ENCODE results near the gene EPB41L3. TPM values are rescaled to one million over a fixed set of nuclear protein-coding genes. Genes with fewer than 3 reads are reported as not detected.

The EPB41L3 gene
- total RNA-seq, 2 experiments from 2014 or later, result 0.31 TPM; not detected in 1

GRCh38 chr18:5532066-5532465, 11.7 kb downstream of the EPB41L3 start:
- POLR2A ChIA-PET, result no interaction called here
- Mint-ChIP-seq H3K9me3 (no peaks in the 10 kb centered on the region), H3K27ac (no peak overlapping the region), H3K27me3 (peaks cover 7% of the 10 kb centered on the region), H3K36me3 (ENCODE audit: low read depth) (no peaks in the 10 kb centered on the region), H3K4me3 (no peak overlapping the region), H3K4me1 (ENCODE audit: low read depth) (no peaks in the 10 kb centered on the region)
- DNase-seq (no peak), ATAC-seq (no peak)
- intact Hi-C loops (cut with micrococcal nuclease), result no loop called here
- CTCF ChIA-PET, result no interaction called here
- TF ChIP-seq CTCF (IDR thresholded peaks at IDR 0.05), result no peak

GRCh38 chr18:5530629-5531178, 13.1 kb downstream of the EPB41L3 start:
- Mint-ChIP-seq H3K4me3 (no peak overlapping the region), H3K27me3 (peaks cover 7% of the 10 kb centered on the region), H3K36me3 (ENCODE audit: low read depth) (no peaks in the 10 kb centered on the region), H3K4me1 (ENCODE audit: low read depth) (no peaks in the 10 kb centered on the region), H3K27ac (no peak overlapping the region), H3K9me3 (no peaks in the 10 kb centered on the region)
- no peak for DNase-seq
- ChIA-PET POLR2A (interaction anchor here (0.6 kb wide), 1 partner anchor 195 kb away, joined by 3 read pairs; no protein-coding TSS in a partner anchor), CTCF (no interaction called here)
- intact Hi-C loops (cut with micrococcal nuclease), result no loop called here
- no peak for ATAC-seq
- no peak for TF ChIP-seq CTCF (IDR thresholded peaks at IDR 0.05)

GRCh38 chr18:5529471-5529870, 14.3 kb downstream of the EPB41L3 start:
- no peak for DNase-seq
- intact Hi-C loops (cut with micrococcal nuclease), result no loop called here
- Mint-ChIP-seq H3K4me1 (ENCODE audit: low read depth) (no peaks in the 10 kb centered on the region), H3K9me3 (no peaks in the 10 kb centered on the region), H3K27me3 (peaks cover 7% of the 10 kb centered on the region), H3K4me3 (no peak overlapping the region), H3K27ac (no peak overlapping the region), H3K36me3 (ENCODE audit: low read depth) (no peaks in the 10 kb centered on the region)
- ATAC-seq, result no peak
- TF ChIP-seq CTCF (IDR thresholded peaks at IDR 0.05), result no peak
- ChIA-PET CTCF (no interaction called here), POLR2A (interaction anchor here (0.7 kb wide), 1 partner anchor 10 kb away, joined by 3 read pairs; no protein-coding TSS in a partner anchor)

GRCh38 chr18:5527603-5528002, 16.2 kb downstream of the EPB41L3 start:
- Mint-ChIP-seq H3K4me1 (ENCODE audit: low read depth) (no peaks in the 10 kb centered on the region), H3K9me3 (no peaks in the 10 kb centered on the region), H3K27me3 (peaks cover 7% of the 10 kb centered on the region), H3K36me3 (ENCODE audit: low read depth) (no peaks in the 10 kb centered on the region), H3K4me3 (no peak overlapping the region), H3K27ac (no peak overlapping the region)
- TF ChIP-seq CTCF (IDR thresholded peaks at IDR 0.05), result no peak
- intact Hi-C loops (cut with micrococcal nuclease), result no loop called here
- ChIA-PET CTCF (no interaction called here), POLR2A (interaction anchor here (0.6 kb wide), 1 partner anchor 76 kb away, joined by 3 read pairs; no protein-coding TSS in a partner anchor)
- DNase-seq (no peak), ATAC-seq (no peak)

GRCh38 chr18:5524660-5525059, 19.1 kb downstream of the EPB41L3 start:
- Mint-ChIP-seq H3K4me3 (no peak overlapping the region), H3K36me3 (ENCODE audit: low read depth) (no peaks in the 10 kb centered on the region), H3K4me1 (ENCODE audit: low read depth) (no peaks in the 10 kb centered on the region), H3K9me3 (no peaks in the 10 kb centered on the region), H3K27ac (no peak overlapping the region), H3K27me3 (peaks cover 1% of the 10 kb centered on the region)
- no peak for TF ChIP-seq CTCF (IDR thresholded peaks at IDR 0.05)
- no peak for ATAC-seq
- DNase-seq, result no peak
- POLR2A ChIA-PET, result no interaction called here
- intact Hi-C loops (cut with micrococcal nuclease), result no loop called here
- CTCF ChIA-PET, result no interaction called here
